Panc1 (cell line): ENCODE data around the gene RPLP1.

Source experiments
- POLR2AphosphoS5 ChIP-seq: IDR thresholded peaks from 2 replicates; pipeline ENCODE4 v1.6.1; 2012; ENCODE audit warnings: mild to moderate bottlenecking, low read depth, low read length, moderate library complexity
- TF ChIP-seq, protein P1 (sequence below): fragments of 450-650 bp; IDR thresholded peaks from 2 replicates; pipeline ENCODE4 v1.5.1; 2017; ENCODE audit warnings: mild to moderate bottlenecking

DNA sequence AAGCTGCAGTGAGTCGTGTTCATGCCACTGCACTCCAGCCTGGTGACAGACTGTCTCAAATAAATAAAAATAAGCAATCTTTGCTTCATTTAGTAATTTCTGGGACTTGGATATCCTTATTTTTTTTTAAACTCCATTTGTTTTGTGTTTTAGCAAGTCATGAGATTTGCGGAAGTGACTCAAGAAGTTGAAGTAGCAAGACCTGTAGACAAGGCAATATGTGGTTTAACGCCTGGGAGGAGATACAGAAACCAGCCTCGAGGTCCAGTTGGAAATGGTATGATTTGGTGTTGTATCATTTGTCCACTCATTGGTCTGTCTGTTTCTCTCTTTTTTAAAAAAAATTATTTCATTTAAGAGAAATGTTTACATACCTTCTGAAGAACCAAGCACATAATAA lies 16.6 kb upstream of the RPLP1 start:
- TF ChIP-seq, protein P1, sequence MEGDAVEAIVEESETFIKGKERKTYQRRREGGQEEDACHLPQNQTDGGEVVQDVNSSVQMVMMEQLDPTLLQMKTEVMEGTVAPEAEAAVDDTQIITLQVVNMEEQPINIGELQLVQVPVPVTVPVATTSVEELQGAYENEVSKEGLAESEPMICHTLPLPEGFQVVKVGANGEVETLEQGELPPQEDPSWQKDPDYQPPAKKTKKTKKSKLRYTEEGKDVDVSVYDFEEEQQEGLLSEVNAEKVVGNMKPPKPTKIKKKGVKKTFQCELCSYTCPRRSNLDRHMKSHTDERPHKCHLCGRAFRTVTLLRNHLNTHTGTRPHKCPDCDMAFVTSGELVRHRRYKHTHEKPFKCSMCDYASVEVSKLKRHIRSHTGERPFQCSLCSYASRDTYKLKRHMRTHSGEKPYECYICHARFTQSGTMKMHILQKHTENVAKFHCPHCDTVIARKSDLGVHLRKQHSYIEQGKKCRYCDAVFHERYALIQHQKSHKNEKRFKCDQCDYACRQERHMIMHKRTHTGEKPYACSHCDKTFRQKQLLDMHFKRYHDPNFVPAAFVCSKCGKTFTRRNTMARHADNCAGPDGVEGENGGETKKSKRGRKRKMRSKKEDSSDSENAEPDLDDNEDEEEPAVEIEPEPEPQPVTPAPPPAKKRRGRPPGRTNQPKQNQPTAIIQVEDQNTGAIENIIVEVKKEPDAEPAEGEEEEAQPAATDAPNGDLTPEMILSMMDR = no peak
- TF ChIP-seq POLR2AphosphoS5 = no peak
